NCI-H1436 treated with DMSO at 0.1 percent for 48 hours (cell line): ENCODE measurements around the gene BCL2L12.
A peak's percentile ranks its signal among the peaks of the same experiment; 100 is the strongest.
"Not testable (repeated sequence)": the region's sequence is repeated elsewhere in the genome, so short reads cannot be mapped to it uniquely, and the experiment has no call there.

ENCODE experiments used
- DNase-seq: peaks from one replicate; lab custom pipeline; 2025; lab: John Stamatoyannopoulos, UW

The BCL2L12 gene

GRCh38 chr19:49665351-49666119, at the start of gene BCL2L12, which contains the start of gene IRF3:
Gene BCL2L12, plus strand, starts transcription at chr19:49665933. Its CDS starts 760 bp downstream, at chr19:49666693.
Gene IRF3, minus strand, starts transcription at chr19:49665857. Its CDS starts 1,019 bp downstream, at chr19:49664838.
- no peak for DNase-seq

- no peak for DNase-seq
These were observed 49.2 kb upstream of the BCL2L12 start for GRCh38 chr19:49616532-49616931.

GRCh38 chr19:49616945-49617344, 48.8 kb upstream of the BCL2L12 start:
- no peak for DNase-seq

GRCh38 chr19:49617860-49618259, 47.9 kb upstream of the BCL2L12 start:
- DNase-seq: not testable (repeated sequence)

- DNase-seq: no peak
These were observed 40.5 kb upstream of the BCL2L12 start for GRCh38 chr19:49624967-49625910.

GRCh38 chr19:49626226-49626625, 39.5 kb upstream of the BCL2L12 start:
- DNase-seq: no peak

- no peak for DNase-seq
These were observed 36.1 kb upstream of the BCL2L12 start for GRCh38 chr19:49629659-49630058.

GRCh38 chr19:49631014-49631588, 34.6 kb upstream of the BCL2L12 start:
- DNase-seq: no peak

- no peak for DNase-seq
These were observed 34.0 kb upstream of the BCL2L12 start for GRCh38 chr19:49631610-49632192.

GRCh38 chr19:49632576-49632975, 33.2 kb upstream of the BCL2L12 start:
- DNase-seq: no peak

- not testable (repeated sequence) for DNase-seq
These were observed 32.5 kb upstream of the BCL2L12 start for GRCh38 chr19:49633273-49633672.

GRCh38 chr19:49635530-49636232, 30.1 kb upstream of the BCL2L12 start:
- DNase-seq: no peak

GRCh38 chr19:49636233-49636932, 29.4 kb upstream of the BCL2L12 start:
- no peak for DNase-seq

- no peak for DNase-seq
These were observed 27.7 kb upstream of the BCL2L12 start for GRCh38 chr19:49637821-49638738.

- DNase-seq: no peak
These were observed 26.2 kb upstream of the BCL2L12 start for GRCh38 chr19:49639401-49640112.

GRCh38 chr19:49640113-49640898, 25.4 kb upstream of the BCL2L12 start, which contains the start of gene RRAS:
Gene RRAS, minus strand, starts transcription at chr19:49640143. Its CDS starts 45 bp downstream, at chr19:49640098.
- peak; percentile 100 for DNase-seq

GRCh38 chr19:49641688-49642491, 23.8 kb upstream of the BCL2L12 start, which contains the start of gene SCAF1:
Gene SCAF1, plus strand, starts transcription at chr19:49642209. Its CDS starts 2,818 bp downstream, at chr19:49645027.
- DNase-seq: peak; percentile 99
